Subcutaneous abdominal adipose tissue (tissue), 5 donors: ENCODE results near the gene GJB4.
"Not testable (repeated sequence)": the region's sequence is repeated elsewhere in the genome, so short reads cannot be mapped to it uniquely, and the experiment has no call there.

Experiments used
- H3K27ac ChIP-seq: one replicate; pipeline ENCODE4 v1.7.0; 2013; ENCODE audit warnings: low read depth, mild to moderate bottlenecking, inconsistent platforms, low read length, moderate library complexity
- H3K27me3 ChIP-seq, 5 donors: one replicate each; pipeline ENCODE4 v1.7.0; 2013; ENCODE audit warnings: low read length in 5 of 5, inconsistent platforms in 1 of 5; ENCODE audit not compliant: control insufficient read depth in 5 of 5, insufficient read depth in 4 of 5
- H3K36me3 ChIP-seq, 5 donors: one replicate each; pipeline ENCODE4 v1.7.0; 2013; ENCODE audit warnings: low read length in 5 of 5; ENCODE audit not compliant: control insufficient read depth in 5 of 5, insufficient read depth in 5 of 5
- H3K4me1 ChIP-seq, 5 donors: one replicate each; pipeline ENCODE4 v1.7.0; 2013; ENCODE audit warnings: low read length in 5 of 5, mild to moderate bottlenecking in 3 of 5, moderate library complexity in 1 of 5; ENCODE audit not compliant: control insufficient read depth in 5 of 5, insufficient read depth in 5 of 5
- H3K4me3 ChIP-seq, 5 donors: one replicate each; pipeline ENCODE4 v1.7.0; 2013; ENCODE audit warnings: low read length in 5 of 5, low read depth in 1 of 5
- H3K9ac ChIP-seq, 5 donors: one replicate each; pipeline ENCODE4 v1.7.0; 2013; ENCODE audit warnings: low read length in 5 of 5, mild to moderate bottlenecking in 4 of 5, moderate library complexity in 3 of 5
- H3K9me3 ChIP-seq, 5 donors: one replicate each; pipeline ENCODE4 v1.7.0; 2013; ENCODE audit warnings: low read length in 5 of 5; ENCODE audit not compliant: control insufficient read depth in 5 of 5
- donor health status: healthy.
- donor health status: healthy.
- donor health status: healthy.
- donor health status: healthy.
- donor health status: healthy.

The GJB4 gene

GRCh38 chr1:34758751-34759150 is 789 bp upstream of the GJB4 start:
- Histone ChIP-seq H3K27me3 (peaks cover 6 to 29% (median 13%) of the 10 kb centered on the region in 5 donors), H3K4me1 (peaks cover 0 to 2% (median 0%) of the 10 kb centered on the region in 5 donors), H3K4me3 (no peak overlapping the region), H3K9me3 (no peaks in the 10 kb centered on the region), H3K27ac (no peak overlapping the region), H3K36me3 (no peaks in the 10 kb centered on the region), H3K9ac (no peak overlapping the region)

GRCh38 chr1:34761176-34761761 is 1.7 kb downstream of the GJB4 start:
- Histone ChIP-seq H3K4me3 (no peak overlapping the region), H3K27me3 (peaks cover 6 to 23% (median 12%) of the 10 kb centered on the region in 5 donors), H3K36me3 (no peaks in the 10 kb centered on the region), H3K4me1 (no peaks in the 10 kb centered on the region), H3K27ac (no peak overlapping the region), H3K9ac (no peak overlapping the region), H3K9me3 (peaks cover 0 to 4% (median 0%) of the 10 kb centered on the region in 5 donors)

DNA sequence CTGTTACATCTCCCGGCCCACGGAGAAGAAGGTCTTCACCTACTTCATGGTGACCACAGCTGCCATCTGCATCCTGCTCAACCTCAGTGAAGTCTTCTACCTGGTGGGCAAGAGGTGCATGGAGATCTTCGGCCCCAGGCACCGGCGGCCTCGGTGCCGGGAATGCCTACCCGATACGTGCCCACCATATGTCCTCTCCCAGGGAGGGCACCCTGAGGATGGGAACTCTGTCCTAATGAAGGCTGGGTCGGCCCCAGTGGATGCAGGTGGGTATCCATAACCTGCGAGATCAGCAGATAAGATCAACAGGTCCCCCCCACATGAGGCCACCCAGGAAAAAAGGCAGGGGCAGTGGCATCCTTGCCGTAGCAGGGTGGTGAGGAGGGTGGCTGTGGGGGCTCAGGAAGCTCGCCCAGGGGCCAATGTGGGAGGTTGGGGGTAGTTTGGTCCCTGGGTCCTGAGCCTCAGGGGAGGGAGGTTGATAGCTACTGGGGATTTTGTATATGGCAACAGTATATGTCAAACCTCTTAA is 2.3 kb downstream of the GJB4 start:
- Histone ChIP-seq H3K9ac (no peak overlapping the region), H3K4me1 (no peaks in the 10 kb centered on the region), H3K27me3 (peaks cover 6 to 23% (median 12%) of the 10 kb centered on the region in 5 donors), H3K27ac (no peak overlapping the region), H3K36me3 (no peaks in the 10 kb centered on the region), H3K9me3 (peaks cover 0 to 4% (median 0%) of the 10 kb centered on the region in 5 donors), H3K4me3 (no peak overlapping the region)

GRCh38 chr1:34762474-34763141 is 3.1 kb downstream of the GJB4 start:
- Histone ChIP-seq H3K27me3 (peaks cover 6 to 23% (median 12%) of the 10 kb centered on the region in 5 donors), H3K4me1 (no peaks in the 10 kb centered on the region), H3K36me3 (no peaks in the 10 kb centered on the region), H3K4me3 (no peak overlapping the region), H3K9me3 (peaks cover 0 to 4% (median 0%) of the 10 kb centered on the region in 5 donors), H3K9ac (no peak overlapping the region), H3K27ac (no peak overlapping the region)

DNA sequence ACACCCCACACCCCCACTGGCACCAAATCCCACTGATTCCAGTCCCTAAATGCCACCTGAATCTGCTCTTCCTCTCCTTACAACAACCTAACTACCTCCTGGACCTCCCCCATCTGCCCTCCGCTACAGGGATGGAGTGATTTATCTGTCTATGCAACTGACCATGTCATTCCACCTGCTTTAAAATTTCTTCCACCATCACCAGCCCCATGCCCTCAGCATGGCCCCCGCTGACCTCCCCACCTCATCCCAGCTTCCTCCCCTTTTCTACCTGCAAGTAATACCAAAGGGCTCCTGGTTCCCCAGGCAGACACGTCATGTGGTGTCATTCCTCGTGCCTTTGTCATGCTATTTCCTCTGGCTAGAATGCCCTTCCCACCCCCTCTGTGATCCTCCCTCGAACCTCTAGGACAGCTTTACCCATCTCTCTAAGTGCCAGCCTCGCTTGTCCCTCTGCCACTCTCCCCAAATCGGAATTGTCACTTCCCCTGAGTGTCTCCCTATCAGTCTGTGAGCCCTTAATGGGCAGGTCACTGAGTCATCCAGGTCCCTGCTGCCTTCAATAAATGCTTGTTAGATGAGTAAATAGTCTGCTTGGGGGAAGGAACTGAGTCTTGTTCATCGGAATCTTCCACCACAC is 3.7 kb downstream of the GJB4 start:
- Histone ChIP-seq H3K27ac (no peak overlapping the region), H3K4me3 (no peak overlapping the region), H3K27me3 (peaks cover 6 to 20% (median 8%) of the 10 kb centered on the region in 5 donors), H3K9me3 (peaks cover 0 to 4% (median 0%) of the 10 kb centered on the region in 5 donors), H3K36me3 (no peaks in the 10 kb centered on the region), H3K9ac (no peak overlapping the region), H3K4me1 (no peaks in the 10 kb centered on the region)

GRCh38 chr1:34768856-34769255 is 9.3 kb downstream of the GJB4 start:
- no peaks in the 10 kb centered on the region for H3K36me3 ChIP-seq
- no peaks in the 10 kb centered on the region for H3K4me1 ChIP-seq
- H3K9ac ChIP-seq = no peak overlapping the region
- no peak overlapping the region for H3K4me3 ChIP-seq
- H3K27ac ChIP-seq = no peak overlapping the region
- peaks cover 0 to 4% (median 0%) of the 10 kb centered on the region in 5 donors for H3K9me3 ChIP-seq
- peaks cover 0 to 9% (median 4%) of the 10 kb centered on the region in 5 donors for H3K27me3 ChIP-seq

- H3K4me1 ChIP-seq = no peaks in the 10 kb centered on the region
- no peak overlapping the region for H3K27ac ChIP-seq
- H3K27me3 ChIP-seq = peaks cover 0 to 9% (median 2%) of the 10 kb centered on the region in 5 donors
- H3K4me3 ChIP-seq = no peak overlapping the region
- no peaks in the 10 kb centered on the region for H3K9me3 ChIP-seq
- H3K36me3 ChIP-seq = no peaks in the 10 kb centered on the region
- no peak overlapping the region for H3K9ac ChIP-seq
Observed at GRCh38 chr1:34770891-34771504, 11.5 kb downstream of the GJB4 start.

DNA sequence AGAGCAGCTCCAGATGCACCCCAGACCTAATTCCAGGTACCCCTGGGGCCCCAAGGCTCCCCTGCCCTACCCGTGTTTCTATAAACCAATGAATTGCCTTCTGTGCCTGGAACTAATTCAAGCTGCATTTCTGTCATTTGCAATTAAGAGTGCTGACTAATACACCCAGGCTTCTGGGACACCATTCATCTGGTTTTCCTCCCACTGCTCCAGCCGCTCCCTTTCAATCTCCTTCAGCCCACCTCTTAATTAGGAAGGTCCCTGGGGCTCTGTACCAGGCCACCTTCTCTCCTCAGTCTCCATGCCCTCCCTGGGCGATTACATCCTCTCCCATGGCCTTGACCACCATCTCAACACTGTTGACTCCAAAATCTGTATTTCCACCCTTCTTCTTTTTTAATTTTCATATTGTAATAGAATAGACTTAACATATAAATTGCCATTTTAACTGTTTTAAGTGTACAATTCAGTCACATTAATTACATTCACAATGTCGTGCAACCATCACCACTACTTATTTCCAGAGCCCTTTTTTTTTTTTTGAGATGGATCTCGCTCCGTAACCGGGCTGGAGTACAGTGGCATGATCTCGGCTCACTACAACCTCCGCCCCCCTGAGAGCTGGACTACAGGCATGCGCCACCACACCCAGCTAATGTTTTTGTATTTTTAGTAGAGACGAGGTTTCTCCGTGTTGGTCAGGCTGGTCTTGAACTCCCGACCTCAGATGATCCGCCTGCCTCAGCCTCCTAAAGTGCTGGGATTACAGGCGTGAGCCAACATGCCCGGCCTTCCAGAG is 12.2 kb downstream of the GJB4 start:
- no peaks in the 10 kb centered on the region for H3K36me3 ChIP-seq
- no peaks in the 10 kb centered on the region for H3K9me3 ChIP-seq
- H3K9ac ChIP-seq = no peak overlapping the region
- H3K27ac ChIP-seq = no peak overlapping the region
- H3K4me3 ChIP-seq = no peak overlapping the region
- no peaks in the 10 kb centered on the region for H3K4me1 ChIP-seq
- peaks cover under 1 to 11% (median 4%) of the 10 kb centered on the region in 5 donors for H3K27me3 ChIP-seq

DNA sequence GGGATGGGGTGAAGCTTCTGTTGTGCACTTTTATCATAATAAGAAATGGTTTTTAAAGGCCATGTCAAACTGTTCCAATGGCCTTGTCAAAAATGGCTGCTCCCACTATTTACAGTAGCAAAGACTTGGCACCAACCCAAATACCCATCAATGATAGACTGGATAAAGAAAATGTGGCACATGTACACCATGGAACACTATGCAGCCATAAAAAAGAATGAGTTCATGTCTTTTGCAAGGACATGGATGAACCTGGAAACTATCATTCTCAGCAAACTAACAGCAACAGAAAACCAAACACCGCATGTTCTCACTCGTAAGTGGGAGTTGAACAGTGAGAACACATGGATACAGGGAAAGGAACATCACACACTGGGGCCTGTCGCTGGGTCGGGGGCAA is 13.6 kb downstream of the GJB4 start:
- not testable (repeated sequence) for H3K27ac ChIP-seq, H3K9ac ChIP-seq, H3K9me3 ChIP-seq, H3K4me1 ChIP-seq, H3K4me3 ChIP-seq, H3K36me3 ChIP-seq
- peaks cover 5 to 25% (median 11%) of the 10 kb centered on the region in 5 donors for H3K27me3 ChIP-seq
